HG03469 (cell line): ENCODE results near the gene CCS.
"Not testable (repeated sequence)": the region's sequence is repeated elsewhere in the genome, so short reads cannot be mapped to it uniquely, and the experiment has no call there.

ENCODE experiments used
- ATAC-seq: cut with Tn5 transposase; IDR thresholded peaks from one replicate; pipeline ENCODE4 v1.9.1; 2021; ENCODE audit warnings: mild to moderate bottlenecking, moderate library complexity, moderate number of reproducible peaks; ENCODE audit not compliant: unreplicated experiment

The CCS gene

GRCh38 chr11:66589996-66590675 is 2.8 kb upstream of the CCS start:
- ATAC-seq = no peak

DNA sequence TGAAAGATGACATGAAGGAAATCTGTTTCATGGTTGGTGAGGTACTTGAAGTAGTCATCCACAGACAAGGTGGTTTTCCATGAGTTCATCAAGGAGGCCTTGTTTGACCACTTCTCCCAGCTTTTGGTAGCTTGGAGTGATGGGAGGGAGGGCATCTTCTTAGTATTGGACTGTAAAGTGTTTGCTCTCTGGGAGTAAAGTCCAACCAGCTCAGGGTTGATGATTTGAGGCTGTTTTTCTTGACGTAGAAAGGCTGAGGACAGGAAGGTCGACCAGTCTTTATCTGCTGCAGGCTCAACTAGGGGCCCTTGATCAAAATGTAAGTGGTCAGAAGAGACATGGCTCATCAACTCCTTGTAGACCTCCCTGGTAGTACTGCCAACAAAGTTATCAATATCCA is 1.8 kb upstream of the CCS start:
- no peak for ATAC-seq

- no peak for ATAC-seq
Observed at GRCh38 chr11:66593303-66593635, 284 bp downstream of the CCS start.

DNA sequence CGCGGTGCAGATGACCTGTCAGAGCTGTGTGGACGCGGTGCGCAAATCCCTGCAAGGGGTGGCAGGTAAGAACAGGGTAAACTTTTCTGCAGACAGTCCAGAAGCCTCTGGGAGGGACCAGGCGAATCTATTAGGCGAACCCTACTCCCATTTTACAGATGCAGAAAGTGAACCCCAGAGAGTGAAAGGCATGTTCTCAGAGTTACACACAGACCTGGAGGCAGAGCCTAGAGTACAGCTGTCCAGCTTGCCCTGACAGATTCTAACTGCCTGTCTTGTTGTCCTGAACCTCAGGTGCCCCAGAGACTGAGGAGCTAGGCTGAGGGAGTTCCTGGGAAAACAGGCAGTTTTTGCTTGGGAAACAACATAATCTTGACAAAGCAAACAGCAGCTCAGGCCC is 665 bp downstream of the CCS start:
- no peak for ATAC-seq

DNA sequence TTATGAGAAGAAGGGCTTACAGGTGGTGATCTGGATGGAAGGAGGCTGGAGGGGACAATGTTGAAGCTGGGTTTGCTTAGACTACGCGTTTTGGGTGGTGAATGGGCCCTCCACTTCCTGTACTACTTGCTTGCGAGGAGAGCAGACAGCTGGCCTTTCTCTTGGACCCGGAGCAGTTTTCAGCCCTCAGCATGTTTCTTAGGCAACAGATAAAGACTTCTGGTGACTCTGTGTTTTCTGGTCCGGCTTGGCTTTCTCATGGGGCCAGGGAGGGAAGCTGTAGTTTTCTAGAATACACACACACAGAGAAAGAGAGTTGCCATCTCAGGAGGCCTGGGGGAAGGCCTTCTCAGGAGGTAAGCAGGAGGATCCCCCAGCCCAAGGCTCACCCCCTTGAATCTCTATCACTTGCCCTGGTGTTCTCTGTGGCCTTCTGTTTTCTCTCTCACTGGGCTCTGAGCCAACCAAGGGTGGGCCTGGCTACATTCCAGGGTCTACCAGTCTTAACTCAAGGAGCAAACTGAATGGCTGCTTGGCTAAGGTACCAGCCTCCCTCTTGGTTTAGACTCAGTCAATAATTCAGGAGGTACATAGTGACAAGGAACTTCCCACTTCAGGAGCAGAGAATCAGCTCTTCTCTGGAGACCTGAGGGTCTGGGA is 2.4 kb downstream of the CCS start:
- no peak for ATAC-seq

DNA sequence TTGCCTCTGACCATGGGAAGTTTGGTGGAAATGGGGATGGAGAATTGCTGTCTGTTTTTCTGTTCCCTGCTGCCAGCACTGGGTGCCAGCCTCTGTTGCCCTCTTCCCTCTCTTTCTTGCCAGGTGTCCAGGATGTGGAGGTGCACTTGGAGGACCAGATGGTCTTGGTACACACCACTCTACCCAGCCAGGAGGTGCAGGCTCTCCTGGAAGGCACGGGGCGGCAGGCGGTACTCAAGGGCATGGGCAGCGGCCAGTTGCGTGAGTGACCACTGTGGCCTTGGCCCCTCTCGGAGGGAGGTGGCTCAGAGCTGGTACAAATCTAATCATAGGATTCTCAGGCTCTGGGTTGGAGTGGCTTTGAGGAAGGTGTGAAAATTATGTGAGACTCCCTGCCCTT is 6.0 kb downstream of the CCS start:
- no peak for ATAC-seq

GRCh38 chr11:66600219-66600618 is 7.2 kb downstream of the CCS start:
- ATAC-seq = no peak

DNA sequence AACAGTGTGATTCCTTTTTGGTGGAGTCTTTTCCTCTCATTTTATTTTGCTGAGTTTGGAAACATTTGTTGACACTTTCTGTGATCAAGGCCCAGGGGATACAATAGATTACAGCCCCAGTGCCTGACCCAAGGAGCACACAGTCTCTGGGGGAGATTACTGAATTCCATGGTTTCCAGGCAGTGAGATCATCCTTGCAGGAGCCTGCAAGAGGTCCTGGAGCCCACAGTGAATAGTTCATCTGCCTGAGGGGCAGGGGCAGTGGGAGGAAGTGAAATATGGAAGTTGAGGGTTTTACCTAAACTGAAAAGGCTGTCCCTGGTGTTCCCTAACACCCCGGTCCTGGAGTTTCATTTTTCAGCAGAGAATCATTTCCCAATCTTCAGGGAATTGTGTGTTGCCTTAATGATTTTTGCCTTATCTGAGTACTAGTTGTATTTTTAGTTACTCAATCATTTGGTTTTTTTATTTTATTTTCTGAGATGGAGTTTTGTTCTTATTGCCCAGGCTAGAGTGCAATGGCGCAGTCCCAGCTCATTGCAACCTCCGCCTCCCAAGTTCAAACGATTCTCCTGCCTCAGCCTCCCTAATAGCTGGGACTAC is 7.7 kb downstream of the CCS start:
- ATAC-seq = no peak

DNA sequence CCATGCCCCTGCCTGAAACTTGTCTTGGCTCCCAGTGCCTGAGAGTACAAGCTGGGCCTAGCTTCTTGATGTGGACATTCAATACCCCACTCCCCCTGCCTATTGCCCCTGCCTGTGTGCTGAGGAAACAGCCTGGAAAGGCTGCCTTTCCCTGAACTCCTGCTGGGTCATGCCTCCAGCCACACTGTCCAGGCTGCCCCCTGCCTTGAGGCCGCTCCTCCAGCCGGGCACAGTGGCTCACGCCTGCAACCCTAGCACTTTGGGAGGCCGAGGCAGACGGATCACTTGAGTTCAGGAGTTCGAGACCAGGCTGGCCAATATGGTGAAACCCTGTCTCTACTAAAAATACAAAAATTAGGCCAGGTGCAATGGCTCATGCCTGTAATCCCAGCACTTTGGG is 10.1 kb downstream of the CCS start:
- no peak for ATAC-seq

GRCh38 chr11:66604155-66604554 is 11.2 kb downstream of the CCS start:
- ATAC-seq = no peak

- not testable (repeated sequence) for ATAC-seq
Observed at GRCh38 chr11:66606608-66607007, 13.6 kb downstream of the CCS start.

DNA sequence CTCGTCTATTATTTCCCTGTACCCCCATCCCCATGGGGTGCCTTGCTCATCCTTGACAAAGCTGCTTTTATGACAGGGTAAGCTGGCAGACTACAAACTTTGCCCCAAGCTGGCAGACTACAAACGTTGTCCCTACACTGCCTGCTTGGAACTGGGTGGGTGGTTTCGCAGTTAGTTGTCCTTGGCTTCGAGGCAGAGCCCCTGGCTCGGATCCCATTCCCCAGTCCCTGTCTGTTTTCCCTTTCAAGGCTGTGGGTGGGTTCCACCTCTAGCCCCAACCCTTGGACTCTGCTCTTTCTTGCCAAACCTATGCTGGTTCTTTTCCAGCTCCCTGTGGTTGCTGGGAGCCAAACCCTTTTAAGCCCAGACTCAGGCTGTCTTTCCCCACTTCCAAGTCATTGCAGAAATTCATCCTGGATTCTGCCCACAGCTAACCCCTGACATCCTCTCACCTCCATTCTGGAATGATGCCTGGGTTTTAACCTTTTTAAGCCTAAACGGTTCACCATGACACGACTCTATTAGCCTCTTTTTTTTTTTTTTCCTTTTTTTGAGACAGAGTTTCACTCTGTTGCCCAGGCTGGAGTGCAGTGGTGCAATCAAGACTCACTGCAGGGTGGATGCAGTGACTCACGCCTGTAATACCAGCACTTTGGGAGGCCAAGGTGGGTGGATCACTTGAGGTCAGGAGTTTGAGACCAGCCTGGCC is 14.3 kb downstream of the CCS start:
- ATAC-seq = no peak

DNA sequence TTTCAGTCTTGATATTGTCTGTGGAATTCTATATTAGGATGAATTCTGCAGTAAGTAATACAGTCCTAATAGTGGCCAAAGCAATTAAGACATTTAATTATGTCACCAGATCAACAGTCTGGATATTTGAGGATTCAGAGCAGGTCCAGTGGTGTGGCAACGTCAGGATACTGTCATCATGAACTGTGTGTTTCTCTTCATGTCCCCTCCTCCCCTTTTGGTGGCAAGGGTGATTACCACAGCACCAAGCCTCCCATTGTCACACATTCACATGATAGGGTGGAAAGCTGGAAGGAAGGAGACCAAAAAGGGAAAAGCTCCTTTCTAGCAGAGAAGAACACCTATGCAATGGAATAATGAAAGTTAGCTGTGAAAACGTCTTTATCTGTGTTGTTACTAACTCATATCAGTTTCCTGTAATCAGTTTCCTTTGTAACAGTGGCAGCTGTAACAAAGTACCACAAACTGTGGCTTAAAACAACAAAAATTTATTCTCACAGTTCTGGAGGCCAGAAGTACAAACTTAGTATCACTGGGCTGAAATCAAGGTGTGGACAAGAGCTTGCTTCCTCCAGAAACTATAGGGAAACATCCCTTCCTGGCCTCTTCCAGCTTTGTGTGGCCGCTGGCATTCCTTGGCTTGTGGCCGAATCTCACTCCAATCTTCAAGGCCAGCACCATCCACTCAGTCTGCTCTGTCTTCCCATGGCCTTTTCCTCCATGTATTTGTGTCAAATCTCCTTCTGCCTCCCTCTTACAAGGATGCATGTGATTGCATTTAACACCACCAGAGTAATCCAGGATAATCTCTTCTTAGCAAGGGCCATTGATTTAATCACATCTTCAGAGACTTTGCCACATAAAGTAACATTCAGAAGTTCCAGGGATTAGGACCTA is 17.0 kb downstream of the CCS start:
- ATAC-seq = no peak

DNA sequence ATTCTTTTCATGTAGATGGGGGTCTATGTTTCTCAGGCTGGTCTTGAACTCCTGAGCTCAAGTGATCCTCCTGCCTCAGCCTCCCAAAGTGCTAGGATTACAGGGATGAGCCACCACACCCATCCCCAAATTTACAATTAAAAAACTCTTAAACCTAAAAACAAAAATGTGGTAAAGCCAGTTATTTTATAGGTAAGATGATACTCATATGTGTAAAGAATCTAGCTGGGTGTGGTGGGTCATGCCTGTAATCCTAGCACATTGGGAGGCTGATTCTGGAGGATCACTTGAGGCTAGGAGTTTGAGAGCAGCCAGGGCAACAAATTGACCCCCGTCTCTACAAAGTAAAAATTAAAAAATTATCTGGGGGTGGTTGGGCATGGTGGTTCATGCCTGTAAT is 19.5 kb downstream of the CCS start:
- ATAC-seq = no peak

DNA sequence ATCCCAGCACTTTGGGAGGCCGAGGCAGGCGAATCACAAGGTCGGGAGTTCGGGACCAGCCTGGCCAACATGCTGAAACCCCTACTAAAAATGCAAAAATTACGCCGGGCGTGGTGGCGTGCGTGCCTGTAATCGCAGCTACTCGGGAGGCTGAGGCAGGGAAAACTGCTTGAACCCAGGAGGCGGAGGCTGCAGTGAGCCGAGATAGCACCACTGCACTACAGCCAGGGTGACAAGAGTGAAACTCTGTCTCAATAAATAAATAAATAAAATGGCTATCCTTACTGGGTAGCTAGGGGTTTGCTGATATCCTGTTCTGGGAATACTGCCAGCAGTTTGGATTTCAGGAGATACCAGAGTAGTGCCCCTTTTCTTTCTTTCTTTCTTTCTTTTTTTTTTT is 21.1 kb downstream of the CCS start:
- no peak for ATAC-seq

DNA sequence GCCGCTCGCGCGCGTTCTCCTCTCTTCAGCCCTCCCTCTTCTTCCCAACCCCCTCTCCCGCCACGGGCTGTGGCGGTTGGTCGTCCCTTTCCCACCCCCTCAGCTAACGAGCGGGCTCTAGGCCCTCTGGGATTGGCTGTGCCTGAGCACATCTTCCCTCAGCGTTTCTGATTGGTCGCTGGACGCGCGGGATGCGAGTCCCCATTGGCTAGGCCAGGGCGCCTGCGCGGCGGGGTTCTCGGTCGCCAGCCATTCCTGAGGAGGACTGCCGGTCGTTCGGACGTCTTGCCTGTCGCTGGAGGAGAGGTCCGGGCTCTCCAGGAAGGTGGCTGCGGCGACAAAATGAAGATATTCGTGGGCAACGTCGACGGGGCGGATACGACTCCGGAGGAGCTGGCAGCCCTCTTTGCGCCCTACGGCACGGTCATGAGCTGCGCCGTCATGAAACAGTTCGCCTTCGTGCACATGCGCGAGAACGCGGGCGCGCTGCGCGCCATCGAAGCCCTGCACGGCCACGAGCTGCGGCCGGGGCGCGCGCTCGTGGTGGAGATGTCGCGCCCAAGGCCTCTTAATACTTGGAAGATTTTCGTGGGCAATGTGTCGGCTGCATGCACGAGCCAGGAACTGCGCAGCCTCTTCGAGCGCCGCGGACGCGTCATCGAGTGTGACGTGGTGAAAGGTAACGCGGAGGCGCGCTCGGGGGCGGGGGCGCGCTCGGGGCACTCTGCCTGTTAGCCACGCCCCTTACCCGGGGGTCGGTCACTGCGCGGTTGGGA is 23.6 kb downstream of the CCS start, which contains the start of gene RBM14:
TSS of gene RBM14 (plus strand) at position 252 of the 776 bp plus-strand sequence. CDS start at position 343, 91 bp downstream.
- peak; percentile 80 for ATAC-seq

DNA sequence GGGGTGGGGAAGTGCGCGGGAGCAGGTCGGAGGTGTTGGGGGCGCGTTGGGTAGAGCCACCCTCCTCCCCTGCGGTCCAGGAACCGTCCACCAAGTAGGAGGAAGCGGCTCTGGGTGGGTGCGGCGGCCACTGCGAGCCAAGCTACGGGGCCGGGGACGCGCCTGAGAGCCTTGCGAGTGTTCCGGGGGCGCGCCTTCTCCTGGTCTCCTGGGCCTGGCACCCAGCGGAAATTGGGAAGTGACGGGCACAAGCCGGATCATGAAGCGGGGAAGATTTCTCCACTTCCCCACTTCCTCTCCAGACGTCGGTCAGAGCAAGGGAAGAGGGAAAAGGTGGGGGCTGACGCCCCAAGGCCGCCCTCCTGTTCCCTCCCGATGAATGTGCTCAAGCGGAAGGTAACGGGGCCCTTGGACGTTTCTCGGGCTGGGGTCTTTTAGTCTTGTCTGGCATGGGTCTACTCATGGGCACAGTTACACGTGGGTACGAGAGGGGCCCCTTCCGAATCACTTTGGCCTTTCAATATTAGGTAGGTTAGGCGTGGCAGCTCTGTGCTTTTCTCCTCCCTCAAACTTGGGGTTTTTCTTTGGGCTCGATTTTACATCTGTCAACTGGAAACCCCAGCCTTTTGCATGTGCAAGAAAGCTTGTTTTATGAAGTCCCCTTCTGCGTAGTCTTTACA is 24.3 kb downstream of the CCS start:
- ATAC-seq = peak; percentile 7

- ATAC-seq = no peak
Observed at GRCh38 chr11:66619080-66619554, 26.1 kb downstream of the CCS start.

- ATAC-seq = no peak
Observed at GRCh38 chr11:66624450-66624849, 31.5 kb downstream of the CCS start.
